CD14-positive monocyte (primary cell): ENCODE data around the gene RCE1. TPM values are rescaled to one million over a fixed set of nuclear protein-coding genes. Genes with fewer than 3 reads are reported as not detected.

Experiments
- DNase-seq, 3 donors: peaks; one replicate each; pipeline ENCODE4 v3.0.0-alpha.2; 2011 to 2022
- H2AFZ ChIP-seq: 2 replicates; pipeline ENCODE4 v1.6.0; 2012; ENCODE audit warnings: mild to moderate bottlenecking, low read depth, low read length, inconsistent platforms; ENCODE audit not compliant: insufficient read depth, poor library complexity, severe bottlenecking
- H3K27ac ChIP-seq, 2 donors: 1 replicate in 1 of 2; 2 replicates in 1 of 2; pipeline ENCODE4 v1.5.1; 2012 to 2013; ENCODE audit warnings: low read length in 2 of 2, control low read depth in 1 of 2, inconsistent platforms in 1 of 2, low read depth in 1 of 2, mild to moderate bottlenecking in 1 of 2
- H3K27me3 ChIP-seq, 2 donors: one replicate each; pipeline versions ENCODE4 v1.6.0 to v1.6.1; 2011 to 2013; ENCODE audit warnings: low read length in 2 of 2; ENCODE audit not compliant: control insufficient read depth in 2 of 2, insufficient read depth in 2 of 2
- H3K36me3 ChIP-seq, 2 donors: replicated peaks in 1 of 2; 1 replicate in 1 of 2; 2 replicates in 1 of 2; pipeline versions ENCODE4 v1.5.1 to v1.6.1; 2012 to 2013; ENCODE audit warnings: low read length in 2 of 2, control low read depth in 1 of 2, inconsistent platforms in 1 of 2, mild to moderate bottlenecking in 1 of 2; ENCODE audit not compliant: insufficient read depth in 2 of 2, control insufficient read depth in 1 of 2
- H3K4me1 ChIP-seq, 2 donors: 1 replicate in 1 of 2; 2 replicates in 1 of 2; pipeline versions ENCODE4 v1.5.1 to v1.6.1; 2012 to 2013; ENCODE audit warnings: low read length in 2 of 2, control low read depth in 1 of 2, inconsistent platforms in 1 of 2, mild to moderate bottlenecking in 1 of 2, moderate library complexity in 1 of 2; ENCODE audit not compliant: insufficient read depth in 2 of 2, control insufficient read depth in 1 of 2
- H3K4me2 ChIP-seq: replicated peaks from 2 replicates; pipeline ENCODE3; 2012; ENCODE audit warnings: low read length, moderate library complexity, mild to moderate bottlenecking; ENCODE audit not compliant: poor library complexity, severe bottlenecking; ENCODE audit errors: extremely low read depth
- H3K4me3 ChIP-seq, 3 experiments: fragments of 200-600 bp in 1 of 3; sonication (generic) in 1 of 3; replicated peaks in 1 of 3; 1 replicate in 2 of 3; 2 replicates in 1 of 3; pipeline ENCODE4 v1.5.1; 2011 to 2013; ENCODE audit warnings: low read length in 3 of 3, mild to moderate bottlenecking in 3 of 3, control low read depth in 2 of 3, low read depth in 2 of 3, inconsistent platforms in 1 of 3, moderate library complexity in 1 of 3
- H3K79me2 ChIP-seq: 2 replicates; pipeline ENCODE4 v1.6.0; 2012; ENCODE audit warnings: mild to moderate bottlenecking, control low read depth, inconsistent platforms, low read length, moderate library complexity; ENCODE audit not compliant: insufficient read depth
- H3K9ac ChIP-seq: 2 replicates; pipeline ENCODE4 v1.6.0; 2017; ENCODE audit warnings: low read length, mild to moderate bottlenecking; ENCODE audit not compliant: insufficient read depth, poor library complexity, severe bottlenecking
- H3K9me3 ChIP-seq, 2 donors: replicated peaks in 1 of 2; 1 replicate in 1 of 2; 2 replicates in 1 of 2; pipeline versions ENCODE4 v1.5.1 to v1.6.1; 2012 to 2013; ENCODE audit warnings: low read length in 2 of 2, control low read depth in 1 of 2; ENCODE audit not compliant: control insufficient read depth in 1 of 2, insufficient read depth in 1 of 2
- H4K20me1 ChIP-seq: 2 replicates; pipeline ENCODE4 v1.6.0; 2012; ENCODE audit warnings: mild to moderate bottlenecking, low read length, control low read depth, moderate library complexity; ENCODE audit not compliant: insufficient read depth
- H3K27ac Mint-ChIP-seq, 7 donors: one replicate each; pipeline ENCODE4 v1.8.0; 2020; ENCODE audit warnings: mild to moderate bottlenecking in 7 of 7, mixed read lengths in 7 of 7, moderate library complexity in 6 of 7, inconsistent platforms in 2 of 7
- H3K27me3 Mint-ChIP-seq, 3 donors: one replicate each; pipeline ENCODE4 v1.8.0; 2021 to 2022; ENCODE audit warnings: low read depth in 3 of 3, mild to moderate bottlenecking in 3 of 3, mixed read lengths in 3 of 3, moderate library complexity in 3 of 3, inconsistent platforms in 1 of 3
- H3K36me3 Mint-ChIP-seq, 2 donors: one replicate each; pipeline ENCODE4 v1.8.0; 2020; ENCODE audit warnings: mixed read lengths in 2 of 2, inconsistent platforms in 1 of 2, mild to moderate bottlenecking in 1 of 2
- H3K4me1 Mint-ChIP-seq: one replicate; pipeline ENCODE4 v1.8.0; 2020; ENCODE audit warnings: mild to moderate bottlenecking, mixed read lengths
- H3K4me3 Mint-ChIP-seq, 2 donors: one replicate each; pipeline ENCODE4 v1.8.0; 2020; ENCODE audit warnings: mild to moderate bottlenecking in 2 of 2, mixed read lengths in 2 of 2, moderate library complexity in 1 of 2
- H3K9me3 Mint-ChIP-seq, 7 donors: one replicate each; pipeline ENCODE4 v1.8.0; 2020 to 2022; ENCODE audit warnings: mixed read lengths in 7 of 7, mild to moderate bottlenecking in 6 of 7, moderate library complexity in 6 of 7, inconsistent platforms in 2 of 7
- WGBS: methylation state at CpG from one replicate; pipeline ENCODE4 v1.1.5; 2013; ENCODE audit warnings: missing lambda C conversion rate; ENCODE audit not compliant: insufficient coverage; 5-methylcytosine and 5-hydroxymethylcytosine counted together
- intact Hi-C, 2 donors: fragments of 100-400 bp; cut with micrococcal nuclease; formaldehyde crosslinking; loops; one replicate each; pipeline versions ENCODE4 v1.15.0 to v1.15.1; 2023
- polyA plus RNA-seq, 3 donors: library from polyadenylated mRNA; depleted of rRNA in 1 of 3; unstranded in 2 of 3; stranded (reverse) in 1 of 3; fragments of 300-500 nt in 2 of 3; fragments of >200 nt in 1 of 3; fragmentation: Illumina TruSeq in 2 of 3; gene quantifications; 1 replicate in 2 of 3; 2 replicates in 1 of 3; pipeline ENCODE4 v1.2.3, GENCODE V29; 2012 to 2021
- TF ChIP-seq, protein P1 (sequence below): fragments of 200-600 bp; IDR thresholded peaks from one replicate; pipeline ENCODE4 v1.8.0; 2022; ENCODE audit warnings: antibody characterized with exemption, mild to moderate bottlenecking

RCE1 gene
- polyA plus RNA-seq, 3 donors: 20.3 to 24.7 (median 22.8) TPM

GRCh38 chr11:66894141-66894540 lies 50.9 kb downstream of the RCE1 start:
- no peak overlapping the region for H3K4me3 ChIP-seq
- H3K27ac Mint-ChIP-seq: no peak overlapping the region
- H4K20me1 ChIP-seq: no peaks in the 10 kb centered on the region
- H3K27me3 Mint-ChIP-seq: peaks cover 4 to 18% (median 9%) of the 10 kb centered on the region in 3 donors
- H3K4me3 Mint-ChIP-seq: no peak overlapping the region
- intact Hi-C loops: no loop called here
- H3K4me2 ChIP-seq: no peak overlapping the region
- DNase-seq: no peak
- H3K4me1 ChIP-seq: no peaks in the 10 kb centered on the region
- no peaks in the 10 kb centered on the region for H3K9me3 Mint-ChIP-seq
- H3K27me3 ChIP-seq: no peaks in the 10 kb centered on the region
- no peaks in the 10 kb centered on the region for H3K36me3 Mint-ChIP-seq
- no peaks in the 10 kb centered on the region for H3K79me2 ChIP-seq
- H3K9me3 ChIP-seq: no peaks in the 10 kb centered on the region
- H3K4me1 Mint-ChIP-seq: peaks cover 7% of the 10 kb centered on the region
- H3K27ac ChIP-seq: no peak overlapping the region
- H3K9ac ChIP-seq: no peak overlapping the region
- TF ChIP-seq, protein P1, sequence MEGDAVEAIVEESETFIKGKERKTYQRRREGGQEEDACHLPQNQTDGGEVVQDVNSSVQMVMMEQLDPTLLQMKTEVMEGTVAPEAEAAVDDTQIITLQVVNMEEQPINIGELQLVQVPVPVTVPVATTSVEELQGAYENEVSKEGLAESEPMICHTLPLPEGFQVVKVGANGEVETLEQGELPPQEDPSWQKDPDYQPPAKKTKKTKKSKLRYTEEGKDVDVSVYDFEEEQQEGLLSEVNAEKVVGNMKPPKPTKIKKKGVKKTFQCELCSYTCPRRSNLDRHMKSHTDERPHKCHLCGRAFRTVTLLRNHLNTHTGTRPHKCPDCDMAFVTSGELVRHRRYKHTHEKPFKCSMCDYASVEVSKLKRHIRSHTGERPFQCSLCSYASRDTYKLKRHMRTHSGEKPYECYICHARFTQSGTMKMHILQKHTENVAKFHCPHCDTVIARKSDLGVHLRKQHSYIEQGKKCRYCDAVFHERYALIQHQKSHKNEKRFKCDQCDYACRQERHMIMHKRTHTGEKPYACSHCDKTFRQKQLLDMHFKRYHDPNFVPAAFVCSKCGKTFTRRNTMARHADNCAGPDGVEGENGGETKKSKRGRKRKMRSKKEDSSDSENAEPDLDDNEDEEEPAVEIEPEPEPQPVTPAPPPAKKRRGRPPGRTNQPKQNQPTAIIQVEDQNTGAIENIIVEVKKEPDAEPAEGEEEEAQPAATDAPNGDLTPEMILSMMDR: no peak
- no peaks in the 10 kb centered on the region for H3K36me3 ChIP-seq
- WGBS: 89% methylated on average over 2 of the region's 2 CpGs
- H2AFZ ChIP-seq: no peak overlapping the region

Other genes starting within 250 kb of the RCE1 start
- 10 to 100 TPM; 21.9 to 46.7 (median 42.6) TPM for gene RBM14, start 226.8 kb upstream of the RCE1 start, polyA plus RNA-seq
- gene RBM4, start 204.7 kb upstream of the RCE1 start, polyA plus RNA-seq: 100 to 1,000 TPM; 112 to 153 (median 153) TPM
- 10 to 100 TPM in 2 of 3 donors, 1 to 10 TPM in 1; 7.8 to 14.3 (median 11.2) TPM for gene RBM4B, start 165.6 kb upstream of the RCE1 start, polyA plus RNA-seq
- not detected for gene SPTBN2, start 114.2 kb upstream of the RCE1 start, polyA plus RNA-seq
- gene LRFN4, start 13.6 kb downstream of the RCE1 start, polyA plus RNA-seq: 1 to 10 TPM; 1.0 to 7.7 (median 1.7) TPM
- gene PC, start 114.9 kb downstream of the RCE1 start, polyA plus RNA-seq: 1 to 10 TPM; 4.6 to 7.1 (median 6.0) TPM
- gene C11orf86, start 131.9 kb downstream of the RCE1 start, polyA plus RNA-seq: not detected
- not detected for gene SYT12, start 179.7 kb downstream of the RCE1 start, polyA plus RNA-seq
- not detected for gene RHOD, start 213.4 kb downstream of the RCE1 start, polyA plus RNA-seq